GM12801 (cell line): Measurements from ENCODE around the gene CDK9.

Source experiments
- TF ChIP-seq, protein P1 (sequence below): IDR thresholded peaks from one replicate; pipeline ENCODE4 v1.5.1; 2011; ENCODE audit warnings: control low read depth; ENCODE audit not compliant: insufficient read length; ENCODE audit errors: extremely low read depth

CDK9 gene

DNA sequence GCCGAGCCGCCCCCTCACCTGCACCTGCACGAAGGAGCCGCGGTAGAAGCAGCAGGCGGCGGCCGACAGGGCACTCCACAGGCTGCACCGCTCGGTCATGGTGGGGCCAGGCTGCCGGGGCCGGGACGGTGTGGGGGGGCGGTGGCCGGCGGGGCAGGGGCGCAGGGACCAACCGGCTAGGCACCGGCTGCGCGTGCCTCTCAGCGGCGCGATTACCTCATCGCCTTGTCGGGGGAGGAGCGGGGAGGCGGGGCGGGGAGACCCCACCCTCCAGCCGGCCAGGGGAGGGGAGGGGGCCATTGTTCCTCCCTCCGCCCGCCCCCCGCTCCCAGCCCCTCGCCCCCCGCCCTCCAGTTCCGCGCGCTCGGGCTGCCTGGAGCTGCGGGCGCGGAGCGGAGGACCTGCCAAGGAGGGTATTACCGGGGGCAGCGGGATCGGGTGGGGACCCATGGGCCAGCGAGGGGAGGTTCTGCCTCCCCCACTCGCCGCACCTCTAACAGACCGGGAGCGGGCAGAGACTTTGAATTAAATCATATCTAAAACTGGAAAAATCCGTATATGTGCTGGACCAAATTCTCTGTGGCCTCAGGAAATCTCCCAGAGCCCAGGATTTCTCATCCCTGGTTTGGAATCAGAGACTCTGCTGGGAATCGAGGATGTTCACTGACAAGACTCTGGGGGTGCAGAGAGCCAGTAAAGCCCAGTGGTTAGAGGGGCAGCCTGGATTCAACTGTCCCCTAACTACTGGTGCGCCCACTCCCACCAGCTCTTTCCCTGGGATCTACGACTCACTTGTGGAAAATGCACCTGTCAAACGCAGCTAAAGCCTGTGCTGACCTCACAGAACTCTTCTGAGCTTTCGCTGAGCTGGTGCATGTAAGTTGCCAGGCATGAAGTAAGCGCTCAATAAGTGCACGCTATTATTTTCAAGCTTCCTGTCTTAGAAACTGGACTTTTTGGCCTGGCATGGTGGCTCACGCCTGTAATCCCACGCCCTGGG lies 30.5 kb upstream of the CDK9 start:
- TF ChIP-seq, protein P1, sequence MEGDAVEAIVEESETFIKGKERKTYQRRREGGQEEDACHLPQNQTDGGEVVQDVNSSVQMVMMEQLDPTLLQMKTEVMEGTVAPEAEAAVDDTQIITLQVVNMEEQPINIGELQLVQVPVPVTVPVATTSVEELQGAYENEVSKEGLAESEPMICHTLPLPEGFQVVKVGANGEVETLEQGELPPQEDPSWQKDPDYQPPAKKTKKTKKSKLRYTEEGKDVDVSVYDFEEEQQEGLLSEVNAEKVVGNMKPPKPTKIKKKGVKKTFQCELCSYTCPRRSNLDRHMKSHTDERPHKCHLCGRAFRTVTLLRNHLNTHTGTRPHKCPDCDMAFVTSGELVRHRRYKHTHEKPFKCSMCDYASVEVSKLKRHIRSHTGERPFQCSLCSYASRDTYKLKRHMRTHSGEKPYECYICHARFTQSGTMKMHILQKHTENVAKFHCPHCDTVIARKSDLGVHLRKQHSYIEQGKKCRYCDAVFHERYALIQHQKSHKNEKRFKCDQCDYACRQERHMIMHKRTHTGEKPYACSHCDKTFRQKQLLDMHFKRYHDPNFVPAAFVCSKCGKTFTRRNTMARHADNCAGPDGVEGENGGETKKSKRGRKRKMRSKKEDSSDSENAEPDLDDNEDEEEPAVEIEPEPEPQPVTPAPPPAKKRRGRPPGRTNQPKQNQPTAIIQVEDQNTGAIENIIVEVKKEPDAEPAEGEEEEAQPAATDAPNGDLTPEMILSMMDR = no peak

DNA sequence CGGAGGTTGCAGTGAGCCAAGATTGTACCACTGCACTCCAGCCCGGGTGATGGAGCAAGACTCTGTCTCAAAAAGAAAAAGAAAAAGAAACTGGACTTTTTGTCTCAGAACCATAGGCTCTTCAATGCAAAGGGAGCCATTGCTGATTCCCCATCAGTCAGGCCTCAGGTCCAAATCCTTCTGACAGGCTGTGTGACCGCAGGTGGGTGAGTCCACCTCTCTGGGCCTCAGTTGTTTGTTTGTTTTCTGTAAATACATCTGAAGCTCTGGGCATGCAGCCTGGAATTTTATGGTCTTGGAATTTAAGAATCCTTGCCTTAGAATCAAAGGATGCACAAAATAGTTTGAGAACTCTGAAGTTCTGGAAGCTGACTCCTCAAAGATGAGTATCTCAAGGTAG lies 29.6 kb upstream of the CDK9 start:
- TF ChIP-seq, protein P1 = no peak

DNA sequence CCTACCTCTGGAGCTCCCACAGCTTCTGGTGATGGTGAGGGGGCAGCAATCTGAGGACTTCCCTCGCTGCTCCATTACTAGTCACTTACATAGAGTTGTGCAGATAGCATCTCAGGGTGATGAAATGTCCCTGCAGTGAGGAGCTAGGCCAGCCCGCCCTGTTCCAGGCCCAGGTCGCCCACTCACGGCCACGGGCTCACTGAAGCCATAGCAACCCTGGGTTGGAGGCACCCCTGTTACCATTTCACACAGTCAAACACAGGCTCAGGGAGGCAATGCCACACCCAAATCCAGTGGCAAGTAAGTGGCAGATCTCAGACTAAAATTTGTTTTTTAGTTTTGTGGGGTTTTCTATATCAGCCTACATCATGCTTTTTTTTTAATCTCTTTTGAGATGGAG lies 27.0 kb upstream of the CDK9 start:
- TF ChIP-seq, protein P1 = no peak

- TF ChIP-seq, protein P1 = no peak
These were observed 24.8 kb upstream of the CDK9 start for GRCh38 chr9:127761061-127761460.

DNA sequence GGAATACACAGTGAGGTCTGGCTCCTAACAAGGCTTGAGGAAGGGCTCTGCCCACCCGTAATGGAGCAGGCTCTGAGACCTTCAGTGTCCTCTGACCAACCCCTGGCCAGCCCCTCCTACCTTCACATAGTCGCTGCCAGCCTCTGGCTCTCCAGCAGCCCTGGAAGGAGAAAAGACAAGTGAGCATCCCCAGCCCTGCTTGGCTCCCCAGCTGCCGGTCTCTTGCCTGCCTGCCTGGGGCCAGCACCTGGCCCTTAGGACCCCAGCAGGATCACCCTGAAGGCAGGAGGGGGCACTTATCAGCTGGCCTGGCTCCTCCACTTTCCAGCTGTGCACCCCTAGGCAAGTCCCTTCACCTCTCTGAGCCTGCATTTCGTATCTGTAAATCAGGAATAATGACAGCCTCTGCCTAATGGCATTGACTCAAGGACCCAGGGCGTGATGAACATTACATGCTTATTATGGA lies 24.3 kb upstream of the CDK9 start:
- TF ChIP-seq, protein P1 = no peak

DNA sequence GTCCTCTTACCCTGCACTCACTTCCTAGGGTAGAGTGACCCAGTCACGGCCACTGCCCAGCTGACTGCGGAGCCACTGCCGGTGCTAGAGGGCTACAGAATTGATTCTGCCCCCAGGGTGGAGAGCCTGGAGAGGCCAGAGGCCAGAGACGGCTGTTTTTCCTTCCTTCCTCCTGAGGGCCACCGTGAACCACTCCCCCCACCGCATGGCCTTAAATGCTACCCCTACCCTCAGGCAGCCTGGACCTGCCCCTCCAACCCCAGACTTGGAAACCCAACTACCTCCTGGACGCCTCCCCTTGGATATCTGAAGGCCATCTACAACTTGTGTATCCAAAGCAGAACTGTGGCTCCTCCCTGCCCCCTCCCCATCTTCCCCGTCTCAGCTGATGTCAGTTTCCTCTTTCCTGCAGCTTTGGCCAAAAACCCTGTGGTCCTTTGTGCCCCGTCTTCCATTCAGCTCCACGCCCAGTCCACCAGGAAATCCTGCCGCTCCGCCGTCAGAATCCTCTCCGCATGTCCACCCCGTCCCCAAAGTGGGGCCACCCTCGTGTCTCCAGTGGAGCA lies 23.6 kb upstream of the CDK9 start:
- TF ChIP-seq, protein P1 = no peak

GRCh38 chr9:127763918-127764384 lies 21.9 kb upstream of the CDK9 start:
- TF ChIP-seq, protein P1 = no peak
